ENCODE measurements around the gene ZFHX3.
A peak's percentile ranks its signal among the peaks of the same experiment; 100 is the strongest.

The ZFHX3 gene

GRCh38 chr16:72814226-72814625, 233.7 kb downstream of the ZFHX3 start:
- no peak for DNase-seq

DNA sequence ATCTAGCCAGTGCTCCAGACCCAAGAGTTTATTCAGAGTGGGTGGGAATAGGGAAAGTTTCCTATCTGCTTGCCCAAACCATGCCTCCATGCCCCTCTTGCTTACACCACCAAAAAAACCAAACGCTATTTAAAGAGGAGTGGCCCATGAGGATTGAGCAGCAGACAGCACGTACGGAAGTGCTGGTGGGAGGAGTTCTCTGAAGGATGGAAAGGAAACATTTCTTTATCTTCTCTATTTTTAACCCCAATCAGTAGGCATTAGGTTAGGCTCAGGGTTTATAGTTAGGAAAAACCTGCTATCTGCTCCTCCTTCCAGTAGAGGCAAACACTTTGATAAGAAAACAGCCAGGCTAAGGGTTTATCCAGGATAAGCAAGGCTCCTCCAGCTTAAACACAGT, 235.3 kb downstream of the ZFHX3 start:
- DNase-seq = no peak

DNA sequence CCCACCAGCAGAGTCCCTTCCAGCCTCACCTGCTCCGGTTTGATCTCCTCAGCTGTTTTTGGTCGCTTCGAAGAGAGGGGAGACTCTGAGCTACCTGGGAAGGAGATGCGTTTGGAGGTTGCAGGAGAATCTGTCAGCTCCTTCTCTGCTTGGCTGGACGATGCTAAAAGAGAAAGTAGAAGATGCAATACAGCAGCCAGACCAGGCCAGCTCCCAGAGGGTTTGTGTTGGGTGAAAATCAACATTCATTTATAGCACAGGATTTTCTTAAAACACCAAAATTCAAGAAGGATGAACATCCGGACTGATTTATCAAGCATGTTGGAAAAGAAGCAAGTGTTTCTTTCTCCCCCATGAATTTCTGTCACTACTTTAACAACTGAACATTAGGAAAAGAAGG, 236.1 kb downstream of the ZFHX3 start:
- no peak for DNase-seq

- DNase-seq = no peak
Measured at GRCh38 chr16:72811188-72811720, 236.7 kb downstream of the ZFHX3 start.

DNA sequence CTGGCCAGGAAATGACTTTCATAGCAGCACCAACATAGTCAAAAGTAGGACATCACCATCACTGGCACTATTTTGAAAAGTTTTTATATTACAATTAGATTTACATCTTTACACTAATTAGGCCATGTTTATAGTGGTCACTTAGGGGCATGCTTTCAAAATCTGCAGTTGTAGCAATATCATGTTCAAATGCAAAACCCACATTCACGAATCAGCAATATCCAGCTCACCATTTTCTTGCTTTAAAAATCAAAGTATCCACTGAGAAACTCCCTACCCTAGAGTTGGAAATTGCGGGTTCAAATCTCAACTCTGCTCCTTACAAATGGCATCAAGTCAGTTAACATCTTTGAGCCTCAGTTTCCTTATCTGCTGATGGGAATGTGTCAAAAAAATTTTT, 237.4 kb downstream of the ZFHX3 start:
- DNase-seq = no peak

- no peak for DNase-seq
Measured at GRCh38 chr16:72809446-72809845, 238.5 kb downstream of the ZFHX3 start.

- DNase-seq = no peak
Measured at GRCh38 chr16:72808754-72809153, 239.2 kb downstream of the ZFHX3 start.

DNA sequence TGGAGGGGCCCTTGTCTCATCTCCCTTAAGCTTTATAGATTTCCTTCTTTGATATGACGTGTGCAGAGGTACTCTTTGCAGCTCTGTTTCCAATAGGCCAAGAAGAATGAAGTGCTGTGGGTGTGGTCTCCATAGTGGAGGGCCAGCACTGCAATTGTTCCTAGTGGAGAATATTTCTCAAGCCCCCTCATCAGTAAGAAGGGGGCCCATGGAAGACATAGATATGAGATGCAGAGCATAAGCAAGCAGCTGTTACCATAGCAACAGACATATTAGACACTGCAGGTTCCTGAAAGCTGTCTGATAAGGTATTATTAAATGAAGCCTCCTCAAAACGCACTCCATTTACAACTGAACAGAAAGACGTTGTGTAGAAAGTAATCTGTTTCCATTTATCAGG, 240.7 kb downstream of the ZFHX3 start:
- DNase-seq = no peak

DNA sequence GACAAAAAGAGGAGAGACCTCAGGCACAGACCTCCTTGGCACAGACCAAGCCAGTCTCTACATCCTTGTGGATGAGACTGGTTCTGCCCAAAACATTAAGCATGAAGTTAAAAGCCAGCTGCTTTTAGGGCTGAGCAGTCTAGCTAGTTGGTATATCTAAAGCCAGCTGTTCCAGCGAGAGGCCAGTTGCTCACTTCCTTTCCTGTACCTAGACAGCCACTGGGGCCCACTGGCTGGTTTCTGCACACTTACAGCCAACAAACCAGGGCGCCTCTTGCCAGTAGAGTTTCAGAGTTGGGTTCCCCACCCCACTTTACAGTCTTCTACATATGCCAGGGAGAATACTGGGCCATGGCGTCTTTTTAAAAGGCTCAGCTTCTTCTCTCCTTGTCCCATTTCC, 242.4 kb downstream of the ZFHX3 start:
- no peak for DNase-seq

DNA sequence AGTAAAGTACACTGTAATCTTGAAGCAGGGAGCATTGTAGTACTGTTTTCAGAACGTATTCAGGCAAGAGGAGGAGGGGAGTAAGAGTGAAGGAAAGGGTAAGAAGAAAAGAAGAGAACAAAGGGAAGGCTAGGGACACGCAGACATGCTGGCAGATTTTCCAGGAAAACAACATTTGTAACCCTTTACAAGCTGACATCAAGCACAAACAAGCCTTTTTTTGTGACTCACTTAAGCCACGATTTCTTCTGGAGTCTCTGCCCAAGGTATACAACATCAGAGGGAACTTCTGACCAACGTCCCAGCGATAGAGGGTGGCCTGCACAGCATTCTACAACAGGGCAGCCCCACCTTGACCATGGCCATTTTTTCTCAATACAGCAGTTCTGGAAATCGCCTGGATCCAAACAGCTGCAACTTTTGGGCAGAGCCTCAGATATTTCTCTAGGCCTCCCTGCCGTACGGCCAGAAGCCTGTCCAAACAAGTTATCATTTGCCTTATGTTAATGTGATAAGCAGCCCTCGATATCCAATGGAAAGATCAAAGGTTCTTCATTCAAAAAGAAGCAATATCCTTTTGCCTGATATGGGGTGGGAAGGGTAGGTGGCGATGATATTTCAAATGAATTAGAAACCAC, 247.3 kb downstream of the ZFHX3 start:
- no peak for DNase-seq

DNA sequence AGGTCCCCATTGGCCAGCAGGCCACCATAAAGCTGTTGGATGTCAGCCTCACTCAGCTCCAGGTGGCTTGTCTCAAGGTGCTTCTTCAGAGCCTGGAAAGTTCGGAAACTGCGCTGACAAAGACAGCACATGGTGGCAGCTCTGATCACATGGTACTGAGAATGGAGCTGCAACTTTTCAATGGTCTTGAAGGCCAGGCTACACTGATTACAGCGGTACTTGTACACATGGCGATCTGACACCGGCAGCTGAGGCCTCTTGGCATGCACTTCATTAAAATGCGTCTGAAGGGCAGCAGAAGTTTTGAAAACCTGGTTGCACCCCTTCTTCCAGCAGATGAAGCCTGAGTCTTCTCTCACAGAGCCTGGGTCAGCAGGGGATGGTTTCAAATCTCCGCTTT, 249.7 kb downstream of the ZFHX3 start:
- no peak for DNase-seq

DNA sequence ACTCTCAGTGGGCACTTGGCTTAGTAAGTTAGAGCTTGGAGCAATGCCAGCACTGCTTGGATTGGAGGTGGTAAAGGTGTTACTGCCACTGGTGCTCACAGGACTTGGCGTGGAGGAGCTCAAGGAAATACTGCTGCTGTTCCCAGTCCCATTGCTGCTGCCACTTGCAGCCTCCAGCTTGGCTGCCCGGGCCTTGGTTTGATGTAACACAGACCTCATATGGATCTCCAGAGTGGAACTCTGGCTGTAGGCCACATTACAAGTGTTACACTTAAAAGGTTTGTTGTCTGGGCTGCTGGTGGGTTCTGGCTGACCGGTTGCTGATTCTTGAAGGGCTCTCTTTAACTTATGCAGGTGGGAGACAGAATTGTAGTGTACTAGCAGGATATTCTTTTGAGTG, 250.3 kb downstream of the ZFHX3 start:
- no peak for DNase-seq

DNA sequence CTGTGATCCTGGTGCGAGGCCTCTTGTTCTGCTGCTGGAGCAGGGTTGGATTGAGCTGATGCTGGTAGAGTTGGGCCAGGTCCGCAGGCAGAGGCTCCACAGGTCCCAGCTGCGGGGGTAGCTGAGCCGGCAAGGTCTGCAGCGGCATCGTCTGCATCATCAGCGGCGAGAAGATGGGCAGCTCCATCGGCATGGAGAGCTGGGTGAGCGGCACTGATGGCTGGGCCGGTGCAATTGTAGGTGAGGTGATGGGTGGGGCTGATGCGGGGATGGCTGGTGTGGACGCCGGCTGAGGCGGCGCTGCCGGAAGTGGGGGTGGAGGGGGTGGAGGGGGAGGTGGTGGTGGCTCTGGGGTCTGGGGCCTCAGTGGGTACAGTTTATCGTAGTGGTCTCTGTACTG, 251.7 kb downstream of the ZFHX3 start:
- DNase-seq = no peak

- DNase-seq = no peak
Measured at GRCh38 chr16:72794986-72795385, 252.9 kb downstream of the ZFHX3 start.

DNA sequence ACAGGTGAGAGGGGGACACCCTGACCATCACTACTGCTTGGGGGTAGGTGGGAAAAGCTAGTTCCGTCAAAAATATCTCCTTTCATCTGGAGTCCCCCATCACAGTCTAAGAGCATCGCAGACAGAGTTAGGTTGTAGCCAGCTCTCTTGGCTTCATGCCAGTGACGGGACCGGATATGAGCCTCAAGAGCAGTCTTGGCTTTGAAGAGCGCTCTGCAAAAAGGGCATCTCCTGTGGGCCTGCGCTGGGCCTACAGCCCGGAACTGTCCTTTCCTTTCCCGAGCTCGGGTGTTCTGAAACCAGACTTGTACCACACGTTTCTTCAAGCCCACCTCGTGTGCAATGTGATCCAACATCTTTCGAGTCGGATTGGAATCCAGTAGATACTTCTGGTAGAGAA, 253.6 kb downstream of the ZFHX3 start:
- no peak for DNase-seq

- no peak for DNase-seq
Measured at GRCh38 chr16:72793716-72794115, 254.2 kb downstream of the ZFHX3 start.

DNA sequence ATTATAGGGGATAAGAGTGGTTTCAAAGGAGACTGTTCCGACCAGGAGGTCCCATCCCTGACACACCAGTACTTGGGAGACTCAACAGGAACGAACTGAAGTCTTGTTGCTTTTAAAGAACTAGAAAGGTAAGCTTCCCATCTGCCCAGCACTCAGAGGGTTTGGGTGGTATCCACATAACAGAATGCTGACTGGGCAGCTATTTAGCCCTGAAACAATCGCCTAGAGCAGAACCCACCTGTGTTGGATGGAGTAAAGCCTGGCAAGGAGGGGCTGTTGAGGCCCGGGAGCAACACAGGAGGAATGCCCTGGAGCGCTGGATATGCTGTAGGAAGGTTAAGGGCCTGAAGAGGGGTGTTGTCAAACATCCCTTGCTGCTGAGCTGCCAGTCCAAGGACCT, 254.9 kb downstream of the ZFHX3 start:
- DNase-seq = no peak

DNA sequence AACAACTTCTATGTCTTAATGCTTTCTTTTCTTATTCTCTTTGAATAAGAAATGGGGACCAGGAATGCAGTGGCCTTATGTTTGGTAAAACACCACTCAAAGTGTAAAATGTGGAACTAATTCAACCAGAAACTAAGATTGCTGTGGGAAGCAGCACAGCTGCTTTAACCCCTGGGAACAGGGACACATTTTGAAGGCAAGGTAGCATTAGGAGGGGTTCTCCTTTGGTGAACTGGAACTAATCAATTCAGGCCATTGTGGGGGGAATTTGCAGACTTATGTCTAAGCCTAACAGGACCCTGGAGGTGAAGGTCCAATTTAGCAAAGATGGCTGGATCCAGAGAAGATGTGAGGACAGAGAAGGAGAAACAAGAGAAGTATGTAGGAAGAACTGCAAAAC, 256.1 kb downstream of the ZFHX3 start:
- DNase-seq = no peak

DNA sequence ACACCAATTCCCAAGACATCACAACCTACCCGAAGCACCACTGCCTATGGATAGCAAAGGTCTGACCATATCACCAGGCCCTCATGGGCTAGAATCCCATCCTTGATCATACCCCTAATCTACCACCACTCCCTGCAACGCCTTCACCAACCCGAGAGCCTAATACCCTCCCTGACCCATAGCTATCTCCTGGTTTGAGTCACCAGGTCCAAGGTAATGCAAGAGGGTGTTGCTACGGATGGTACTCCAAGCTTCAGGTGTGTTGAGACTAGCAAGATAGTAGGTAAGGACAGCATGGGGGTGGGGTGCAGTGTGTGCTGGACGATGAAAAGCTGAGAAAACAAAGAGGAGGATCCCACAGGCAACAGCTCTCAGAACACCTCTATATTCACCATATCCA, 258.0 kb downstream of the ZFHX3 start:
- no peak for DNase-seq

DNA sequence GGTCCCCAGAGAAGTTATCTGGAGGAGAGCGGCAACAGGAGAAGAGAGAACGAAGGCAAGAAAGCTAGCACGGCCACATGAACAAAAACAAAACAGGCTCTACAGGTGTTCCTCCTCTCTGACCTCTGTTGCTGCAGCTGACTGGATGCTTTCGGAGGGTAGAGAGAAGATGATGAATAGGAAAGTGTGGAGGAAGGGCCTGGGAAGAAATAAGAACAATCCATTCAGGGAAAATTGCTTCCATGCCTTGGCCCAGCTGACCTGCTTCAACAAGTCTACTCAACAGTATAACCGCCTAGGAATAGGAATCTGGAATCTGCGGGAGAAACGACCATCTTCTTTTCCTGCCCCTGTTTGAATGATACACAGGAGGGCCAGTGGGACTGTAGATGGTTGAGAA, 258.5 kb downstream of the ZFHX3 start:
- DNase-seq = no peak

- no peak for DNase-seq
Measured at GRCh38 chr16:72788269-72788809, 259.6 kb downstream of the ZFHX3 start.

DNA sequence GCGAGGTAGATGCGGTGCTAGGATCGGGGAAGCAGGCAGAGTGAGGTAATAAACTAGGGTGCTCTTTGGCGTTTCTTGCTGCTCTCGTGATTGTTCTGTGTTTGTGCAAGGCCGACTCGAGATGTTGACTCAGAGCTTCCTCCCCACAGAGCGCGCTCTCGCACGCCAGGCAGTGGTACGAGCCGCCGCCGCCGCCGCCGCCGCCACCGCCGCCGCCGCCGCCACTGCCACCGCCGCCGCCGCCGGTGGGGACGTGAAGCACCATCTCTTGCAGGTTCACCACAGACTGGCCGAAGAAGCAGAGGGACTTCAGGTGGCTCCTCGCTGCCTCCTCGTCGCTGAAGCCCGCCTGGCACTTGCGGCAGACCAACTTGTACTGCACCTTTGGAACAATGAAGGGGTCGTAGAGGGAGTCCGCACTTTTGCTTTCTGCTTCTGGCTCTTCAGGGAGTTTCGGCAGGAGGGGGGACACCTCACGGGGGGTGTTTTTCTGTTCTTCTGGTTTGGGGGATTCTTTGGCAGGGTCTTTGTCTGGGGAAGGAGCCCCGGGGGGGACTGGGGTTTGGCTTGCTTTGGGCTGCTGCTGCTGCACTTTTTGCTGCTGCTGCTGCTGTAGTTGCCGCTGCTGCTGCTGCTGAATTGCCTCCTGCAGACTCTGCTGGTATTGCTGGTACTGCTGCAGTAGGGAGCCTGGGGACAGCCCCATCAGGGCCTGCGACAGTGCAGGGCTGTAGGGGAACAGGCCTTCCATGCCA, 260.2 kb downstream of the ZFHX3 start:
- DNase-seq = peak; percentile 76

GRCh38 chr16:72787130-72787513, 260.8 kb downstream of the ZFHX3 start:
- no peak for DNase-seq

DNA sequence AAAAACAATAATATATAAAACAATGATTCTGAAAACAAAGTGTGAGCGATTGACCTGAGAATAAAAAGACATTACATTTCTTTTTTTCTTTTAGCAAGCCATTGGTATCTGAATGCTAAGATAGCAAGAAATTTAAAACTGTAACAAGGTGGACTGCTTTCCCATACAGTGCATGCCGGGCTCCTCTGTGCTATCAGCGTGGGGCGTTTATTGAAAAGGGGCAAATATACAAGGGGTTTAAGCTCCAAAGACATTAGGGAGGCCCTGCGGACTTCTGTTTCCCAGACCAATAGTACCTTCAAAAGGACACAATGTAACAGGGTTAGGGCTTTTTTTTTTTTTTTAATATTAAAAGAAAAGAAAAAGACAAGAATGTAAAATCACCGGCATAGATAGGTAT, 261.3 kb downstream of the ZFHX3 start:
- no peak for DNase-seq

Measured in activated naive CD4-positive, alpha-beta T cell treated with anti-CD3 and anti-CD28 coated beads, Interleukin-2, amount 50 U/mL, for 16 hours (primary cell).